NCI-H146 treated with DMSO at 0.1 percent for 48 hours (cell line): ENCODE results near the gene HCFC1R1.

Experiments used
- DNase-seq: peaks from one replicate; lab custom pipeline; 2025; ENCODE audit not compliant: unreplicated experiment; lab: John Stamatoyannopoulos, UW

The HCFC1R1 gene

GRCh38 chr16:3020247-3020603 lies 3.5 kb downstream of the HCFC1R1 start, which contains the start of gene TNFRSF12A:
TNFRSF12A (plus strand) TSS chr16:3020368; CDS start chr16:3020398, 30 bp downstream.
- DNase-seq = peak; percentile 29

GRCh38 chr16:3019594-3020246 lies 4.0 kb downstream of the HCFC1R1 start:
- no peak for DNase-seq

- DNase-seq = no peak
These were observed 5.8 kb downstream of the HCFC1R1 start, which contains the start of gene CLDN6 for GRCh38 chr16:3017794-3018506. CLDN6 (minus strand) TSS chr16:3018183; CDS start chr16:3016021, 2,162 bp downstream.

- DNase-seq = no peak
These were observed 6.4 kb downstream of the HCFC1R1 start for GRCh38 chr16:3017344-3017743.

- no peak for DNase-seq
These were observed 7.7 kb downstream of the HCFC1R1 start for GRCh38 chr16:3015865-3016521.

- DNase-seq = no peak
These were observed 8.8 kb downstream of the HCFC1R1 start for GRCh38 chr16:3014971-3015370.

GRCh38 chr16:3013998-3014690 lies 9.6 kb downstream of the HCFC1R1 start:
- no peak for DNase-seq

- DNase-seq = no peak
These were observed 10.2 kb downstream of the HCFC1R1 start for GRCh38 chr16:3013491-3013951.

- DNase-seq = peak; percentile 78
These were observed 10.8 kb downstream of the HCFC1R1 start, which contains the start of gene CLDN9 for GRCh38 chr16:3012828-3013420. CLDN9 (plus strand) TSS chr16:3012923; CDS start chr16:3013363, 440 bp downstream.

GRCh38 chr16:3012246-3012645 lies 11.5 kb downstream of the HCFC1R1 start:
- DNase-seq = peak; percentile 49

GRCh38 chr16:3010510-3010909 lies 13.2 kb downstream of the HCFC1R1 start:
- no peak for DNase-seq

GRCh38 chr16:3009568-3010390 lies 14.0 kb downstream of the HCFC1R1 start:
- no peak for DNase-seq

GRCh38 chr16:3008690-3009037 lies 15.1 kb downstream of the HCFC1R1 start:
- DNase-seq = no peak

- DNase-seq = no peak
These were observed 15.6 kb downstream of the HCFC1R1 start for GRCh38 chr16:3007957-3008689.

GRCh38 chr16:3007059-3007956 lies 16.4 kb downstream of the HCFC1R1 start:
- DNase-seq = no peak

- peak; percentile 43 for DNase-seq
These were observed 18.9 kb downstream of the HCFC1R1 start for GRCh38 chr16:3004781-3005284.

GRCh38 chr16:3004319-3004718 lies 19.4 kb downstream of the HCFC1R1 start:
- peak; percentile 48 for DNase-seq
